GM21515 (cell line): Measurements from ENCODE around the gene OPN5.

Experiments
- ATAC-seq: cut with Tn5 transposase; IDR thresholded peaks from one replicate; pipeline ENCODE4 v1.9.1; 2021; ENCODE audit not compliant: unreplicated experiment

Gene OPN5

DNA sequence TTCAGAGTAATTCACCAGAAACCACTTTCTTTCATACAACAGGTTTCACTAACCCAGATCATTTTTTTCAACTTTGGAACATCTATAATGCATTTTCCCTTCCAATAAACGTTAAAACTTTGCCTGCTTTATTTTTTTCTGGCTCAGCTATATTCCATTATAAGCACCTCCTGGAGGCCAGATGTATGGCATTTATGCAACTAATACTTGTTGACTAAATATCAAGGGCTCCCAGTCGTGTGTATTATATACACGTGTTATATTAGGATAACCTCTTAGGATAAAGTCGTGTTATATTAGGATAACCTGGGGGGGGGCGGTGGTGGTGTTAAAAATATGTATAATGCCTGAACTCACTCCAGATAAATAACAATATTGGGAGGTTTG, 6.7 kb downstream of the OPN5 start:
- no peak for ATAC-seq

DNA sequence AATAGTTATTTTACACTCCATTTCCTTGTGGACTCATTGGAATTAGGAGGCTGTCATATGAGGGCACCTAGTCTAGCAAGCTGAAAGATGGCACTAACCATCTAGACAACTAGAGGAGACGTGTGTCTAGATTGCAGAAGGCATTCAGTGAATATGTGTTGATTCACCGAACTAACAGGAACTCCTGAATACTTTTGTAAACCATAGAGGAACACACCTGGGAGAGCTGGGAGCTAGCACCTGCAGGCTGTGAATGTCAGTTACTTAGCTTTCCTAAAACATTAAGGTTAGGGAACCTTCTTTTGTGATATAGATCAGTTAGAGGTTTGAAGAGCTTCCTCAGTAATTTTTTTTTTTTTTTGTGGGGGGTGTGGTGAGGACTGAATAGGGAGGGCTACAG, 7.7 kb downstream of the OPN5 start:
- ATAC-seq, result no peak

DNA sequence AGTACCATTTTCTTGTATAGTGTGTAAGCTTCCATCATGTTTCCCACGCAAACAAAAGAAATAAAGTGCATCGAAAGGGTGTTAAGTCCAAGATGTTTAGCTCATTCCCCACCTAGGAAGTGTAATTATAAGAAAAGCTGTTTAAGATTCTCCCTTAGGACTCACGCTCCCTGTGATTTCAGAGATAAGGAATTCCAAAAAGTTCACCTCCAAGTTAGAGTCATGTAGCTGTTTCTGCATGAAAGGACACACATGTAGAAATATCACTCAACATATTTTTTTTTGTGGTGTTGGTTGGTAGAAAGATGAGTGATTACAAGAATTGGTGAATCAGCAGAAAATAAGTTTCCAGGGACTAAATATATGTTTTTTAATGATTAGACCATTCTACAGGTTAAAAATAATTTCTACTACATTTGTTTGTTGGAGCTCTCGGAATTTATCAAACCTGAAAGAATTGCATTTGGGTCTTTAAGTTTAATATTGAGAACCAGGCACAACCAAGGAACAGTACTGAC, 10.4 kb downstream of the OPN5 start:
- no peak for ATAC-seq

DNA sequence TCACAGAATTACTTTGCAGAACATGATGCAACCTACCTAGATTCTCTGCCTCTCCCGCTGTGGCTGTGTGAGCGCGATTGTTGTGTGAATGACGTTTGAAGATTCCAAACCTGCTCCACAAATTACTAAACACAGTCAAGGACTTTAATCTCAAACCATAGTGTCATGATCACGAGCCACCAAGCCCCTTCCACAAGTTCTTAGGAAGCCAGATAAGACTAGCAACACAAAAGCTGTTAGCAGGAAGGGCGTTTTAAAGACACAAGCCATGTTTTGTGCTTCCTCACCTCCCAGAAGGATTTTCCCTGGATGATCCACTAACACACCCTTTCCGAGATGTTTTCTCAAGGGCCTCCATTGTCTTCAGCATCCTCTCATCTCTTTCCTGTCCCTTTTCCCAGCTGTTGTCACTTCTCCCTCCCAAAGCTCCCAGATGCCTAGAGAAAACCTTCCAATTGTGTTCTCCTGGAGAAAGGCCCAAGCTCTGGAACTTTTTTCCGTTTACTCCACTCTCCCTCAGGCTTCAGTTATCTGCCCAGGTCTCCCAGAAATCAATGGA, 12.8 kb downstream of the OPN5 start:
- ATAC-seq, result no peak

DNA sequence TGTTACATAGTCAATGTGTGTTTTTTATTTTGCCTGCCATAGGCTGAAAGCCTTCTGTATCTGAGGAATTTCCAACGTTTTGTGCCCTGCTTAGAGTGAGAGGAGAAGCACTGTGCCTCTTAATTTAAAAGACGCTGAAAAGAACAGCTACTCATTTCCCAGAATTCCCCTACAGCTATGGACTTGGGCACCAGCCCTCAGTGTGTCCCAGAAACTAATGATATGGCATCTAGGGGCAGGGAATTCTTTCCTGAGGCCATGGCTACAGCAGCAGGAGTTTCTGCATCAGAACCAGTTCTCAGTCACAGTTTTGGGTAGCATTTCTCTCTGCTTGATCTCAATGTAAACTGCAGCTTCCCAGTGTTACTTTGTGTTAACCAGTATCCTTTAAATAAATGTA, 20.2 kb downstream of the OPN5 start:
- no peak for ATAC-seq

DNA sequence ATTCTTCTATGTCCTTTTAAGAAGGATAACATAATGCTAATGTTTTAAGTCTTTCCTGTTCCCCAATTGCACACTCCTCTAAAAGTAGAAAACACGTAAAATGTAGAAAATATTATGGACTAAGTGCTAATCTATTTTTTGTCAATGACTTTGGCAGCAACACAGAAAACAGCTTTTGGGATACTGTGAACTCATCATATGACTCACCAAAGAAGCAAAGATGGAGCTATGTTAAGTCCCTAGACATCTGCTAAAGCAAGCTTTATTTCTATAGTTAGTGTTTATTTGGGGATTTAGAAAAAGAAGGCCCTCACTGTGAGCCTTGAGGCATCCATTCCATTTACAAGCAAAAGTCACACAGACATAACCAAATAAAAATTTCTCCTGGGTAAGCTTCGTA, 23.0 kb downstream of the OPN5 start:
- ATAC-seq, result no peak

DNA sequence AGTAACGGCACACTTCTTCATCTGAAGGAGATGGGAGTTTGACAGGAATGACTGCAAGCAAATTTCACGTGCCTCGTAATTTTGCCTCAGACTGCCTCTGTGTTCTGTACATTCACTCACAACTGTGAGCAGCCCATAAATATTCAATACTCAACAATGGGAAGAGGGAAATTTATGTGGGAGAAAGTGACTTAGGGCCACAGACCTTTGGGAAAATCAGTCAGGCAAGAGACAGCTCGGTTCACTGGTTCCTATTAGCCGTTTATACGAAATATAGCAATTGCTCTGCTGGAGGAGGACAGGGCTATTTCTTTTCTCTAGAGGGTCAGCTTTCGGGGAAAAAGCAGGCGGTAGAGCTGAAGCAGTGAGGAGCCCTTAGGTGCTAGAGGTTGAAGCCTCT, 28.0 kb downstream of the OPN5 start:
- no peak for ATAC-seq

DNA sequence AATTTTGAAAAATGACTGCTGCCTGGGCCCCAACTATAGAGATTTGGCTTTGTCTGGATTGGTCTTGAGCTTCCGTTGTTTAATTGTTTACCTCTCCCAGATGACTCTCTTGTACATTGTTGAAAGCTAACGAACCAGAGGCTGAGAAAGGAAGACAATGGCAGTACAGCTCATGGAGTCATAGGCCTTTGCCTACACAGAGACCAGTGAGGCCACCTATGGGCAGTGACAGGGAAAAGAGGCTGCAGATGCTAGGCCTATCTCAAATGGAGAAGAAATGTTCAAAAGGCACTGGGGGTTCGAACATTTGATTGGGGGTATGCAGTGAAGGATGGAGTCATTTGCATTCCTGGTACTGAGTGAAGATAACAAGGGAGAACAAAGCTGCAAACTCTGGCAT, 29.1 kb downstream of the OPN5 start:
- no peak for ATAC-seq

DNA sequence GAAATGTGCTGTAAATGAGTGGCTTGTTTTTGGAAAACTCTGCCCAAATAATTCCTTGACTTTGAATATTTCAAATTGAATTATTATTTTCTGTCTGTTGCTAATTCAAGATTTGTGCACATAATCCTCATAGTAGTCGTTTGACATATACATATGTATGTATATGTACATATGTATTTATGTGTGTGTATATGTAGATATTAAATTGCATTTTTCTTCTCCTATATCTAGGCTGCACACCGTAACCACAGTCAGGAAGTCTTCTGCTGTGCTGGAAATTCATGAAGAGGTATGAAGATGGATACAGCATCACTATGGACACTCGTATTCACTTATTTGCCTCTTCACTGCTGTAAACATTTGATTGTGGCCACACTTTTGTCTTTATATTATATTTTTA, 29.6 kb downstream of the OPN5 start:
- no peak for ATAC-seq

DNA sequence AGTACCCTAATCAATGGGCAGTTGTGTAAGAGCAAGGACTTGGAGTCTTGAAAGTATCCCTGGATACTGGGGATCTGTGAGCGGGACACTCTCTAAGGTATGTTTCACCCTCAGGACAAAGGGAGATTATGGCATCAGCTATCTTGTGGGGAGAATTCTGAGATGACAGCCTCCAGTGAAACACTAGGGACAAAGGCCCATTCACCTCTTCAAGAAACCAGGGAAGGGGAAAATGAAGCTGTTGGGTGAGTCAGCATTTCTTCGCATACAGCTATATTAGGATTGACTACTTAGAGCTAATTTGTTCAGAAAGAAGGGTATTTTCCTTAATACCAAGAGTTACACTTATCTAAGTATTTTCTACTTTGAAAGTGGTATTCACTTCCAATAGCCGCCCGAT, 35.9 kb downstream of the OPN5 start:
- ATAC-seq, result no peak

DNA sequence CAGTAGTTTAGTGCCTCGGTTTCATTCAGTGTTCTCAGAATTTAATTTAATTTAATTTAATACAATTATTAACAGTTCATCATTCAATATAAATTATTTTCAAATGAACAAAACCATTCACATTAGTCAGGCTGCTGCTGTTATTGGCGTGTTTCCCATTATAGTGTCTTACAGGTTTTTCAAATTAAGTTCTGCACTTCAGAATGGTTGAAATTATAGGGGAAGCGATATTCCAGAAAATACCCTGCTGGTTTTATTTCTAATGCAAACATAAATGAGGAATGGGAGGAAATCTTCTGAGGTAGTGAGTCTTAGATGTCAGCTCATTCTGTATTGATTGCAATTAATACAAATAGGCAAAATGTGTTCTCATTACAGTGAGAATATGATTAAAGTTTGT, 37.6 kb downstream of the OPN5 start:
- no peak for ATAC-seq

DNA sequence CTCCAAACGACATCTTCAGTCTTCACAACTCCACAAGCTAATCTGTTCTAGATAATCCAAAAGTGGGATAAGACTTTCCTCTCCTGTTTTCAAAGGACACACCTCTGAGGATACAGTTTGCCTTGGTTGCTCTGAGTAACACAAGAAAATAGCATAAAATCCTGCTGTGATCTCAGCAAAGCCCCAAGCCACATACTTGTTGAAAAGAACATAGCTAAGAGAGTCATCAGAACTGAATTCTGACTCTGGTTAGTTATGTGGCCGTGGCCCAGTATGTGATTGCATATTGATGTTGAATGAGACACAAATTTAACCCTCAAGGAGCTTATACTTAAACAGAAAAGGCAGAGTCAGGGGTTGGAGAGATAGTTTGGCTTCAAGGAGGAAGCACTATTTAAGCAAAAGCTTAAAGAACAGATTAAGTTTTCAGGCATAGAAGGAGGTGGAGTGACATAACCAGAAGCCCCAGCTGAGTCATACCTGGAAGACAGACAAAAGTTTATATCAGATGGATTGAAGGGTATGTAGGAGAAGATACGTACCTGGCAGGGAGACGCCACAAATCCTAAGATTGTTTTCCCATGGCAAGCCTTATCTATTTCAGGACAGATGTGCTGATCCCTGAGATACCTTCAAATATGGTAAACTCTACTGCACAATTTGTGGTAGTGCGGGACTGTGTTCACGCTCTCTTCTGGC, 41.2 kb downstream of the OPN5 start:
- ATAC-seq, result no peak

DNA sequence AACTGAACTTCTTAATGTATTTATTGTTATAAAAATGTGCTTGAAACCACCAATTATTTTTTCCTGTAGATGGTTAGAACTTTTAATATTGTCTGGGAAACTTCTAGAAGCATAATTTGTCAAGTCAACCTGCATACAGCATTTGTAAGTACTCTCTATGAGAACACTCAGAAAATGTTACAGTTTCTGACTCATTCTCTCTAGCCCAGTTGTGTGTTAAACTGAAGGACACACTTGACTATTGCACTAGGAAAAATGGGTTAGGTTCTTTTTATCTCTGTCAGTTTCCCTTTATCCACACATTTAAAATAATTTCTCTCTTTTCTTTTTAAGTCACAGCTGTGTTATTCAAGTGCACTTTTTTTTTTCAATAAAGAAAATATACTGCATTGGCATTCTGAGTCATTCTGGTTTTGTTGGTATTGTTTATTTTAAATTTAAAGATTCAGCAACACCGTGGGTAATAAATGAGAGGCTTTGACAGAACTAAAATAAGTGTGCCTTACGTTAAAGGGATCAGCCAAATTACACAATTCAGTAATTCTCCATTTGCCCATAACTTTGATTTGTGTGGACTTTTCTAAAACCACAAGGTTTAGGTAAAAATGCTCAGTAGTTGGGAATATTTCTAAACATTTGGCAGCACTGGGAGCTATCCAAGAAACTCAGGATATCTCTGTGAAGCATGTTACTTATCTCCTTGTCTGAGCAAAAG, 50.7 kb downstream of the OPN5 start:
- no peak for ATAC-seq

DNA sequence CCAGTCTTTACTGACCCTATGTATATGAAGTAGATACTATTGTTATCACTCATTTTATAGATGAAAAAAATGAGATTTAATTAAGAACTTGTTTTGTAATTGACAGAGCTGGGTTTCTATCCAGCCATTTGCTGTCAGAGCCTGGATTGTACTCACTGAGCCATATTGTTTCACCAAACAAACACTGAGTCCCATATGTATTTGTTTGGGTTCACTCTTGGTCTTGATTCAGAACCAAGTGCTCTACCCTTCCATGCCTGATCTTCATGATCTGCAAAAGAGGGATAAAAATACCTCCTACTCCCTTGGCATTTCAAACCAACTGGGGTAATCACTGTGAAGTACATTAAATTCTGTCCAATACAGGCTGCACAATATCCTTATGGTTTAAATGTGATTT, 52.4 kb downstream of the OPN5 start:
- no peak for ATAC-seq

DNA sequence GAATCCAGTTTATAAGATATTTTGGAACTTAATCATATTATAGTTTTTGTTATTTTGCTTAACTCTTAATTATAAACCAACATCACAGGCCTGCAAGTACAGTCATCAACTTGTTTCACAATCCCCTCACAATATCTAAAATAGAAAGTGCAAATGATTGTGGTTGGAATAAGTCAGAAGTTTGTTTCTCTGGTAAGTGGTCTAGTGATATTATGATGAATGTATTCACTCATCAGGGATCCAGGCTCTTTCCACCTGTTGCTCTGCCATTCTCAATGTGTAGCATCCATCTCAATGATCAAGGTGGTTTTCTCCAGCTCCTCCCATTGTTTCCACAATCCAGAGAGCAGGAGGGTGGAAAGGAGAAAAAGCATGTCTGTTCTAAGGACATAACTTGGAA, 54.2 kb downstream of the OPN5 start:
- ATAC-seq, result no peak

DNA sequence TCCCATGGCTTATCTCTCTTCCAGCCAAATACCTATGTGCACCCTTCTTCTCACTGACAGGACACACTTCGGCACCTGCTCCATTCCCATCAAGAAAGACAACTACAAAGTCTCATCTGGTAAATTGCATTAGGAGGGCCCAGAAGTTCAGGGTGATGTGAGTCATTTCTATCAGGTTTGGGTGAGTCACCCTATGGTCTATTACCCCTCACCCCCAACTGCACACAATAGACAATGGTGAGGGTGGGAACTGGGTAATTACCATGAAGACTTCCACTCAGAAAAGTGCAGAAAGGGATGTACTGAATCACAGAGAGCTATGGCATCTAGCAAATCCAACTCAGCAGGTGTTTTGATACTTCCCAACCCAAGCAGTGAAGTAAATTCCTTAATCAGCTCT, 54.8 kb downstream of the OPN5 start:
- ATAC-seq, result no peak

DNA sequence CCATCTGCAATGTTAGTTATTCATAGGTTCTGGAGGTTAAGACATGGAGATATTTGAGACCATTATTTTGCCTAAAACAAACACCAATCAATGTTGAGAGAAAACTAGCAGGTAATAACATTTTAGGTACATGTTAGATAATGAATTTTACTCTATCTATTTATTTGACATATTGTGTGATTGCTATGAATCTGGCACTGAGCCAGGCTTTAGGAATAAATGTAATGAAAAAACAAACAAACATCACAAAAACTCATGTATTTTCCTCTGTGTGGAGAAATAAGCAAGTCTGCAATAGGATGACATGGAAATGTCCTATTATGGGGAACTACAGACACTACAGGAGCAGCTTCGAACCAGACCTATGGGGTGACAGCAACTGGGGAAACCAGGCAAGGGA, 57.8 kb downstream of the OPN5 start:
- no peak for ATAC-seq

DNA sequence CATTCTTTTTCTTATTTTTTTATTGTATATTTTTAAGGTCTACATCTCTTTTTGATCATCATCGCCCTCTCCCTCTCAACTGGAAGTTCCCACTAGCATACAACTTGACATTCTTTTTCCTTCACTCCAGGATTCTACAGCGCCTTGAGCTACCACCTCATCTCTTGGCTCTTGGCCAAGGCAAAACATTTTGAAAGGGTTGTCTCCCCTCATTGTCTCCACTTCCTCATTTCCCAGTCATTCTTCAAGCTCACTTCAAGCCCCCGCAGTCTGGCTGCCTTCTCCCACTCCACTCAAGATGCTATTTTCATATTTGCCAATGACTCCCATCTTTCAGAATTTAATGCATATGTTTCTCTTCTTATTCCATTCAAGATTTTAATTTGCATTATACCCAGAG, 63.0 kb downstream of the OPN5 start:
- no peak for ATAC-seq

DNA sequence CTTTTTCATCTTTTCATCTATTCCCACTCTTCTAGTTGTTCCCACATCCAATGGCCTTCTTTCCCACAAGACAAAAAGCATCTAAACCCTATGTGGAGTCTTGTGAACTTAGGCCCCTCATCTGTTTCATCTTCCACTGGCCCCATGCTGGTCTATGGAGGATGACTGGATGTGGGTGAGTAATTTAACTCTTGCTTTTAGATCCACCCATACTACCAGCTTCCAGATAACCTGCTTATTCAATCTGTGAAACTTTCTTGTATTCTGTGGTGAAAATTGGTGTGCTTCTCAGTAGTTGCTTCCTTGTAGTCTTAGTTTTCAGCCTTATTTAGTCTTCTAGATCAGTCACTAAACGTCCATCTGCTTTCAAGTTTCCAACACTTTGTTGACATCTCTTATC, 64.9 kb downstream of the OPN5 start:
- no peak for ATAC-seq

DNA sequence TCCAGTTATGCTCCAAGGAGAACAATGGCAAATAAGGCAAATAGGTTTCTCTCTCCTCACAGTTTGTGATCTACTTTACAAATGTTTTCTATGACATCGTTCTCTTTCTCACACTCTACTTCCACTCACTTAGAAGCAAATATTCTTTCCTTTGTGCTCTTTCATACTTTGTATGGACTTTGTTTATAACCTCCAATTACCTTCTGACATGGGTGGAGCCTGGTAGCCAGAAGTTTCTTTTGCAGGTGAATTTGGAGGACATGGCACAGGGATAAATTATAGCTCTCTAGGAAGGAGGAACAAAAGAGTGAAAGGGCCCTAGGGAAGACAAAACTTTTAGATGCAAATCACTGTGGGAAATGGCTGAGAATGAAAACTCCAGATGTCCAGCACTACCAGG, 69.3 kb downstream of the OPN5 start:
- no peak for ATAC-seq

DNA sequence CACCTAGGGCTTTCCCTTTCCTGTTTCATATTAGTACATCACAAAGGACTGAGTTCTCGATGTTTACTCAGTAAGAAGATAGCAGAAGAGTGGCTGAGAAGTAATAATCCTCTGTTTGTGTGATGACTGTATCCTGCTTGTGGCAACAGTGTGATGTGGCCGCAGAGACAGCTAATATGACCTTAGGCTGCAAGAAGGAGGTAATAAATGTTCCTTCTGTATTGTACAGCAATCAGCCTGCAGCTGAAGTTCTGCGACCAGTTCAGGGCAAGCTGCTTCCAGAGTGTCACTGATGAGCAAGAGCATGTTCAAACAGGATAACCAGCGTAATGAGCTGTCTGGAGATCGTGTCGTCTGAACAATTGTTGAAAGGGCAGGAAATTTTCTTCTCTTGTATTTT, 70.9 kb downstream of the OPN5 start:
- ATAC-seq, result no peak

DNA sequence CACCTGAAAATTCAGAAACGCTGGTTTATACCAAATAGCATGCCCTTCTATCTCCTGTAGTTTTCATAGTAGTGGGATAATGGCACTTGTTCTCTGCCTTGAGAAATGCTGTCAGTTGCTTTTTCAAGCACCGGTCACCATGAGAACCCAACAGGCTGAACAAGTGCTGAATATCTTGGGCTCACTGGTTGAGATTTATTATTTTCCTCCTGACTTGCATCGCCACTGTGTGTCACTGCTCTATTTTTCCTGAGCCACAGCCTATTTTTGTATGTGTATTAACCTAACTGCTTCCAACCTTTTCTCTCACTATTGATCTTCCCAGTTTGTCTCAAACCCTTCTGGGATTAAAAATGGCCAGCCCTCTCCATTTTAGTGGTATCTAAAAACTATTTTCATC, 71.9 kb downstream of the OPN5 start:
- ATAC-seq, result no peak

DNA sequence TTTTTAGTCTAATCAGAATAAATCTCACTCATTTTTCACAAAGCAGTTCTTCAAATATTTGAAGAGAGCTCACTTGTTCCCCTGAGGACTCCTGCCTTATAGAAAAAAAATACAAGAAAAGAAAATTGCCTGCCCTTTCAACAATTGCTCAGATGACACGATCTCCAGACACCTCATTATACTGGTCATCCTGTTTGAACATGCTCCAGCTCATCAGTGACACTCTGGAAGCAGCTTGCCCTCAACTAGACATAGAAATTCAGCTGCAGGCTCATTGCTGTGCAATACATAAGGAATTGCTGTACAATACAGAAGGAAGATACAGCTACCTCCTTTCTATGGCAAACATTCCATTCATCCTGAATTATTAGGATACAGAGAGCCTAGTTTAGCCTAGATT, 73.1 kb downstream of the OPN5 start:
- no peak for ATAC-seq
